NCI-H2081 treated with DMSO at 0.1 percent for 48 hours (cell line): ENCODE measurements around the gene SPESP1.
"Not testable (repeated sequence)": the region's sequence is repeated elsewhere in the genome, so short reads cannot be mapped to it uniquely, and the experiment has no call there.

Source experiments
- DNase-seq: peaks from one replicate; lab custom pipeline; 2025; lab: John Stamatoyannopoulos, UW

Gene SPESP1

DNA sequence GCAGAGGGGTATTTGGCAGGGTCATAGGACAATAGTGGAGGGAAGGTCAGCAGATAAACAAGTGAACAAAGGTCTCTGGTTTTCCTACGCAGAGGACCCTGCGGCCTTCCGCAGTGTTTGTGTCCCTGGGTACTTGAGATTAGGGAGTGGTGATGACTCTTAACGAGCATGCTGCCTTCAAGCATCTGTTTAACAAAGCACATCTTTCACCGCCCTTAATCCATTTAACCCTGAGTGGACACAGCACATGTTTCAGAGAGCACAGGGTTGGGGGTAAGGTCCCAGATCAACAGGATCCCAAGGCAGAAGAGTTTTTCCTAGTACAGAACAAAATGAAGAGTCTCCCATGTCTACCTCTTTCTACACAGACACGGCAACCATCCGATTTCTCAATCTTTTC is 33.4 kb downstream of the SPESP1 start:
- DNase-seq = not testable (repeated sequence)

DNA sequence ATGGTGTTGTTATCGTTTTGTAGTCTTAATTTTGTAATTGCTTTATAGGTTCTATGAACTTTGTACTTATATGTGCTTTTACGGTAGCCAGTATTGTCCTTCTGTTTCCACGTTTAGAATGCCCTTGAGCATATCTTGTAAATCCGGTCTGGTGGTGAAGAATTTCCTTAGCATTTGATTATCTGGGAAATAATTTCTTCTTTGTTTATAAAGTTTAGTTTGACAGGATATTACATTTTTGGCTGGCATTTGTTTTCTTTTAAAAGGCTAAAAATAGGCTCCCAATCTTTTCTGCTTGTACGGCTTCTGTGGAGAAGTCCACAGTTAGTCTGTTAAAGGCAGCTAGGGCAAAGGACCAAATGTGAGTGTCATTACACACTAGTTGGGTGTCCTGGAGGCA is 36.7 kb downstream of the SPESP1 start:
- no peak for DNase-seq

DNA sequence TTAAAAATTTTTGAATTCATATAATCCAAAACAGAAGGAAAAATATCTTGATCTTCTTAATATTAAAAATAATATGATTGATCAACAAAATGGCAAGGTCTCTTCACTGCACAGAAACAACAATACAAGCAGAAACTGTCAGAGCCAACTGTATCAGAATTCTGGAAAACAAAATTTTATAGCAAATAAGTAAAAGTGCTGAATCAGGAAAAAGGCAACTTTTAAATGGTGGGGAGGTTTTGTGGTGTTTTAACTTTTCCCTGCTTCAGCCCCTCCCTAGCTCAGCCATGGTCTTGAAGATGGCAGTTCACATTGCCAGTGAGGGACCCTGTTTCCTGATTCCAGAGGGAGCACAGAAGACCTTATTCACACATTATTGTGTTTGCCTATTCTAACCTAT is 37.6 kb downstream of the SPESP1 start:
- no peak for DNase-seq

DNA sequence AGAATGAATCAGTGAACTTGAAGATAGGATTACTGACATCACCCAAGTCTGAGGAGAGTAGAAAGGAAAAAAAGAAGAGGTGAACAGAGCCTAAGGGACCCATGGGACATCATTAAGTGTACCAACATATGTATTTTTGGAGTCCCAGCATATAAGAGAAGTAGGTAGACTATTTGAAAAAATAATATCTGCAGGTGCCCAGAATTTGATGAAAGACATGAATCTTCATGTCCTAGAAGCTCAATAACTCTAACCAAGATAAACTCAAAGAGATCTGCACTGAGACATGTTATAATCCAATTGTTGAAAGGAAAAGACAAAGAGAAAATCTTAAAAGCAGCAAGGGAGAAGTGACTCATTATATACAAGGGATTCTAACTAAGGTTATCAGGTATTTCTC is 39.0 kb downstream of the SPESP1 start:
- DNase-seq = no peak

DNA sequence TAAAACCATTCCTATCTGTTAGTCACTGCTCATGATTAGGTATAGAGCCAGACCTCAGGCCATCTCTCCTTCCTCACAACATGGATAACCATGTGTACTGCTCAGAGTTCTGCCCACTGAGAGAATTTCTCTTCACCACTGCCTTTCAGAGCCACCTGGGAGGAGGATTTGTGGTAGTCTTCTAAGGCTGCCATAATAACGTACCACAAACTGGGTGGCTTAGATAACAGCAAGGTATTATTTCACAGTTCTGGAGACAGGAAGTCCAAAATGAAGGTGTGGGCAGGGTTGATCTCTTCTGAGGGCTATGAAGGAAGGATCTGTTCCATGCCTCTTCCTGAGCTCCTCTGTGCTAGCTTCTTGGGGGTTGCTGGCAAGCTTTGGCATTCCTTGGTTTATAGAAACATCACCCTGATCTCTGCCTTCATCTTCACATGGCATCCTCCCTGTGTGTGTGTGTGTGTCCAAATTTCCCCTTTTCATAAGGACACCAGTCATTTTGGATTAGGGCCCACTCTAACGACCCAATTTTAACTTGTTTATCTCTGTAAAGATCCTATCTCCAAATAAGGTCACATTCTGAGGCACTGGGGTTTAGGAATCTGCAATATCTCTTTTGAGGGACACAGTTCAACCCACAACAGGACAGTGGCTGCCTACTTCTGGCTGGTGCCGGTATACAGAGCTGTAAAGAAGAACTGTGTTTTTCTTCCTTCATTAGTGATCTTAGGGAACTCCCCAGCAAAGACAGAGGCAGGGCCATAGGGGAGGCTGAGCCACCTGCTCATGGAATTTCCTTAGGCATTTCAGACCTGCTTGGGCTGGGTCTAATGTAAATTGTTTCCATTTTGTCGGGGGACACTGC is 42.1 kb downstream of the SPESP1 start:
- no peak for DNase-seq

DNA sequence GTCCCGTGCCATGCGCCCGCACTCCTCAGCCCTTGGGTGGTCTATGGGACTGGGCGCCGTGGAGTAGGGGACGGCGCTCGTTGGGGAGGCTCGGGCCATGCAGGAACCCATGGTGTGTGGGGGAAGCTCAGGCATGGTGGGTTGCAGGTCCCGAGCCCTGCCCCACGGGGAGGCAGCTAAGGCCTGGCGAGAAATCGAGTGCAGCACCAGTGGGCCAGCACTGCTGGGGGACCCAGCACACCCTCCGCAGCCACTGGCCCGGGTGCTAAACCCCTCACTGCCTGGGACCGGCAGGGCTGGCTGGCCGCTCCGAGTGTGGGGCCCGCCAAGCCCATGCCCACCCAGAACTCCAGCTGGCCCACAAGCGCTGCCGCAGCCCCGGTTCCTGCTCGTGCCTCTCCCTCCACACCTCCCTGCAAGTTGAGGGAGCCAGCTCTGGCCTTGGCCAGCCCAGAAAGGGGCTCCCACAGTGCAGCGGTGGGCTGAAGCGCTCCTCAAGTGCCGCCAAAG is 45.4 kb downstream of the SPESP1 start:
- not testable (repeated sequence) for DNase-seq

DNA sequence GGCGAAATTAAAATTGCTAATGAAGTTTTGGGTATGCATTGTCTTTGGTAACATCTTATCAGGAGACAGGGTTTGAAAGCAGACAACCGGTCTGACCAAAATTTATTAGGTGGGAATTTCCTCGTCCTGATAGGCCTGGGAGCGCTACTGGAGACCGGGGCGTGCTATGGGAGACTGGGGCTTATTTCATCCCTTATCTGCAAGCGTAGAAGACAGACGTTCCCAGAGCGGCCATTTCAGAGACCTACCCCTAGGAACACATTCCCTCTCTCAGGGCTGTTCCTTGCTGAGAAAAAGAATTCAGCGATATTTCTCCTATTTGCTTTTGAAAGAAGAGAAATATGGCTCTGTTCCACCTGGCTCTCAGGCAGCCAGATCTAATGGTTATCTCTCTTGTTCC is 47.1 kb downstream of the SPESP1 start:
- DNase-seq = not testable (repeated sequence)

DNA sequence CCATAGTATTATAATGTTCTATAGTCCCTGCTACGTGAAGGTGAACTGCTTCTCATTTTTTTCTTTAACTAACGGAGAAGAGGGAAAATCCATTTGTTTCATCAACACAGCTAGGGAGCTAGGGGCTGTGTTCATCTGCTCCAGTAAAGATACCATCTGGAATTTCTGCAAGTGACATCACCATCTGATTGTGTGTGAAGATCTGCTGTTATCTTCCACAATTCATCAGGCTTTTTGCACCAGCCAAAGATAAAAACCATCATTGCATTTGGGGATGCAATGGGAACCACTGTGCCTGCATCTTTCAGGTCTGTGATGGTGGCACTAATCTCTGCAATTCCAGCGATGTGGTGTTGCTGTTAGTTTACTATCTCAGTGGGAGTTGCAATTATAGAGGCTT is 48.7 kb downstream of the SPESP1 start:
- no peak for DNase-seq

DNA sequence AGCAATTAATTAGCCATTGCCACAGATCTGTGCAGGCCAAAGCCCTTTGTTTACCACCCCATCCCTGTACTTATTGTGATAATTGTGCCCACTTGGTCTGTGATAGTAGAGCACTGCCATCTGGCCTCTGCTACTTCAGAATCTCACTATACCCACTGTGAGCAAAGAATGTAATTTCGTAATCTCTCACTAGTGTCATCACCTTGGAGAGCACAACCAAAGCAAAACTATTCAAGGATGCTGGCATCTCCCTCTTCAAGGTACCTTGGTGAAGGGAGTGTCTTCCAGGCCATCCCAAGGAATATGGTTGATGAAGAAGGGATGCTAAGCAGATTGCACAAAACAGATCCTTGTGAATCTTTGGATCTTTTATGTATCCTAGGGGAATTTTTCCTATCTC is 49.5 kb downstream of the SPESP1 start:
- no peak for DNase-seq

DNA sequence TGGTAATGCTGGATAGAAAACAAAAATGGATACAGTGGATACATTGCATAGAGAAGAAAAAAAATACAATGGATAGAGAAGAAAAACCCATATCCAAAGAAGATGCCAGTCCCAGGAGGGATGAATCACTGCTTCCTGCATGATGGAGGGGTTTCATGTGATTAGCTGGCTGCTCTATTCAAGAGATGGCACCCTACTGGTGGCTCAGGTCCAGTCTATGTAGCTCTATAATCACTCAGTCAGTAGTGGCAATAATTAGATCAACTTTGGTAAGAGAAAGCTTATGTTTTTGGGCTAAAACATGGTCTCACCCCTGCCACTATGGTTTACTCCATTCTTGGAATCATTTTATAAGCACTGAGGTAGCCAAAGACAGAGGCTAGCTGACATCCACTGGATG is 50.5 kb downstream of the SPESP1 start:
- DNase-seq = no peak

DNA sequence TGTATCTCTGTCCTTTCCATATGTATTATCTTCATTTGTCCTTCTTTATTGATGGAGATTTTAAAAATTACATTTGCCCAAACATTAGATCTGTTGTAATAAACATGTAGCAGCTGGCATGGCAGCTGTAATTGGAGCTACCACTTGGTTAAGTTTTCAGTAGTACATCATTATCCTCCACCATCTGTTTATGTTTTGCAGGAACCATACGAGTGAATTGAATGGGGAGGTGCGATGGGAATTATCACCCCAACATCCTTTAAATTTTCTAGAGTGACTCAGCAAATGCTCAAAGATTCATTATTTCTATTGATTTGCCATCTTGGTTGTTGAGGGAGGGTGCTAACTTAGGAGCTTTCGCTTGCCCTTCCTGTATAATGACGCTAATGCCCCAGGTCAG is 51.6 kb downstream of the SPESP1 start:
- no peak for DNase-seq

DNA sequence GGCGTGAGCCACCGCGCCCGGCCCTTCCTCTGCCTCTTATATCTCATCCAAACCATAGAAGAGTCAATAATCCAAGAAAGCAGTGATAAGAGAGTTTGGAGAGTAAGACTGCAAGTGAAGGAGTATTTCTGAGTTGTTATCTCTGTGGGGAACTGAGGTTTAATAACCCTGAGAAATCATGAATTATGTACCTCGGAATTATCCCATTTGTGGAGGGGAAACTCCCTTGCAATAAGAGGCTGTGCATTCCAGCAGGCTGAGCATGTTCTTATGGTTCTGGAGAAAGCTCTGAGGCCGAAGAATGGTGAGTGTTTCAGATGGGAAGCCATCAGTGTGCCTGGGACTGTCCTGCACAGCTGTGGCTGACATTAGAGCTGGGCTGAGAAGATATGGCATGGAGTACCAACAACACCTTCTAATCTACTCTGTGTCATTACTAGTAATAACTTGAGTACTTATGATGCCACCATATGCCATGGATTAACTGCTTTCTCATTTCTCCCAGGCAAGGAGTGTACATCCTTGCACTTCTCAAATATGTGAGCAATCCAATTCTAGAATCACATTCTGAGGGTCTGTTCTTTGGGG is 52.7 kb downstream of the SPESP1 start:
- DNase-seq = no peak

DNA sequence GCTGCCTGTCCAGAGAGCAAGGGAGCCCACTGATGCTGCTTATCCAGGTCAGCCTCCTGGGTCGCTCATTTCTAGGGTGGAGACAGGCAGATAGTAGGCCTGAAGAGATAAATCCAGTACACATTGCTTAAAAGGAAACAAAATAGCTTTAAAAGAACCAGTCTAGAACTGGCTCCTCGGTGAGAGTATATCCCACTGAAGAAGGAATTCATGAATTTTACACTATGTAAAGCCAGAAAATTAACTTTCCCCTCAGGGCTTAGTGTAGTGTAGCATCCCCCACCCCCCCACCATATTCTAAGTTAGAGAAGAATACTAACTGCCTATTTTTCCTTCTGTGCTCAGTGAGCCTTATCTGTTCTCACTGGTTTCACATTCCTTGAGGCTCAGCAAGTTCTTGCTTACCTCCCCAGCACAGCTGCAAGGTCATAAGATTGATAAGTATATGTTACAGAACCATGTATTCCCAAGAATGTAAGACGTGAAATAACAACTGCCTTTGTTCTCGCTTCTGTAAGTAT is 53.7 kb downstream of the SPESP1 start:
- no peak for DNase-seq

DNA sequence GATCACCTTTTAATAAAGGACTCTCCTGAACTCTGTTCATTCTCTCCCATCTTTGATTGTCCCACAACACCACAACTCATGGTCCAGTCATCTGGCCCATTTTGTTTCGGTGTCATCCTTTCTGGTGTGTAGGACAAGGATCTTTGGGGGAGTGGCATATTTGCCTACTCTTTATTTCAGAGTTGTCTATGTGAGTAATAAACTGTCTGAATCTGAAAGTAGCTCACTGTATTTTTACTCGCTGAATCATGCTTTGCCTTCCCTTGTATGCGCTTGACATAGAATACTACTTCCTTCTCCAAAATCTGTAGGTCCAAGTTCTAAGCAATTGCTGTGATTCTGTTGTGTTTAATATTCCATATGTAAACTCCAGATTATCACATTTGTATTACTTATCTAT is 54.3 kb downstream of the SPESP1 start:
- no peak for DNase-seq

DNA sequence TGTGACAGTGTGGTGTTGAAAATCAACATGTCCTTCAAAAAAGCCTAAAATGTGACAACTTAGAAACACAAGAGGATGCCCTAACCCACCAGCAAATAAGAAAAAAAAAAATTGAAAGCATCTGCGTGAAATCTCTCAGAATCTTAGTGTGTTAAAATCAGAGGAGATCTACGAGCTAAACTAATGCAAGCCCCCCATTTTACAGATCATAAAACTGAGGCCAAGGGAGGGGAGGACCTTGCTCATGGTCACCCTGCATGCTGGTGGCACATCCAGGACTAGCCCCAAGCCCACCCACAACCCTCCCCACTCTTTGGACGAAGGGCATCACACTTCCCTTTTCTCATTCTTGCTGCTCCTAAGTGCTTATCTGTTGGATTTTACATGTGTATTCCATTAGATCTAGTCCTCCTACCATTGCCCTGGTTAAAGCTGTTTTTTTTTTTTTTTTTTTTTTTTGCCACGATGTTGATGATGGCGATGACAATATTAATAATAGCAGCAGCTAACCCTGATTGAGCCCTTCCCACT is 55.1 kb downstream of the SPESP1 start:
- DNase-seq = no peak

DNA sequence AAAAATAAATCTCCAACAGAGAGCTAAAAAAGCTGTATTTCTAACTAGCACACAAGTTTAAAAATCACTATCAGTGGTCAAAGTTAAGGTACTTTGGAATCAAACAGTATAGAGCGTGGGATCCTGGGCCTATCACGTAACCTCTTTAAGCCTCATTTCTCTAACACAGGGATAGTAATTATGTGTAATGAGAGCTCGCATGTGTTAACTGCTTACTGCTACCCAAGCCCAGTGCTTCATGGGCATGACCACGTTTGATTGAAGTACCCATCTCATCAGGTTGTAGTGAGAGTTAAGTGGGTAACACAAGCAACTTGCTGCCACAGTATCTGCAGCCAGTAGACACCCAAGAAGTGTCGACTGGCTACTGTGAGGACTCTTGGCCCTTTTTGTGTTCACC is 56.0 kb downstream of the SPESP1 start:
- DNase-seq = no peak

DNA sequence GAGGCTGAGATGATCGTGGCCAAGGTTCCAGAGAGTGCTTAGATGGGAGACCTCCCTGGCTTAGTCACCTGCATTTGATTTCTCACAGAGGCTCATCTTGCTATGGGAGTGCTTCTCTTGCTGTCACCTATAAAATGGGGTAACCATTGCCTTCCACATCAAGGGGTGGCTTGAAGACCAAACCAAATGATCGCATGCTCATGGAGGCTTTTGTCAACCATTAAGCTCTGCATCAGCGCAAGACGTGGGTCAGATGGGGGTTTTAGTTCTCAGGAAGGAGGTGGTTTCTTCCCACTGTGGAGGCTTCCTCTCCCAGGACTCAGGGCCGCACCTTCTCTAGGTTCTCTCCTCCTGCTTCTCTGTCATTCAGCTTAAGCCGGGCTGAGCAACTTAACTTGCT is 56.8 kb downstream of the SPESP1 start:
- no peak for DNase-seq

DNA sequence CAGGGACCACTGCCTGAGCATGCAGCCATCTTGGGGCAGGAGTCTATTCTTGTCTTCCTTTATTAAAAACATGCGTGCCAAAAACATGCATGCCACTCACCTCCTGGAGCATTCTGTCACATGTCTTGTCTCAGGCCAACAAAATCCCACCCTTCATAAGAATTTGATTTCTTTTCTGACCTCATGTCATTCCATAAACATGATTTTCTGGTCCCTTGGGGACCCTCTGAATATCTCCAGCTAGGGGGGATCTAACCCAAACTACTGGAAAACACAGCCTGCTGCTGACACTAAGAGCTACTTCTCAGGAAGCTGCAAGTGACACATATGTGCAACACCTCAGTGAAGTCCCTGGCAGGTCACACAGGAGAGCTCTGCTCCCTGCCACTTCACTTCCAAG is 57.4 kb downstream of the SPESP1 start:
- DNase-seq = no peak

DNA sequence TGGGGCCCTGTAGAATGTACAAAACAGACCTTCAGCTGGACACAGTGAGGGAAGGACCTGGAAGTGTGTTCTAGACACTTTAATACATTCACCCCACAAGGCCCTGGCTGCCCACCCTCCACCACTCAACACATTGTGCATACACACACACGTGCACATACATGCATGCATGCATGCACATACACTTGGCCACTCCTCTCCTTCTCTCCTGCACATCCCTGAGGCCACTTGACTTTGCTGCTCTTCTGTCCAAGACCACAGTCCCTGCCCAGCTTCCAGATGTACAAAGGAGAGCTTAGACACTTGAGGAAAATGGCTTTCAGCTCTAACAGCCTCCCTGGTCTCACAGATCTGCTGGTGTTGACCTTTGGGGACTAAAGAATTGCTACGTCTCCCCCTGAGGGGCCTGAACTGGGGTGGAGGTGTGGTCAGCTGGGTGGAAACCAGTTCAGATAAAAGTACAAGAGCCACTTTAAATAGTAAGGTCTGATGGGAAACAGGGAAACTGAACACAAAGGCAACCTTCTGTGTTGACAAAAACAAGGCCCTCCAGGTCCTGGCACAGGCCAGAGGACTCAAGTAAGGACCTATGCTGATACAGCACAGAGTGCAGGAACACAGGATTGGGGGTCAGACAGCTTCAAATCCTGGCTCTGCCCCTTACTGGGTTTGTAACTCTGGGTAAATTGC is 59.4 kb downstream of the SPESP1 start:
- no peak for DNase-seq

DNA sequence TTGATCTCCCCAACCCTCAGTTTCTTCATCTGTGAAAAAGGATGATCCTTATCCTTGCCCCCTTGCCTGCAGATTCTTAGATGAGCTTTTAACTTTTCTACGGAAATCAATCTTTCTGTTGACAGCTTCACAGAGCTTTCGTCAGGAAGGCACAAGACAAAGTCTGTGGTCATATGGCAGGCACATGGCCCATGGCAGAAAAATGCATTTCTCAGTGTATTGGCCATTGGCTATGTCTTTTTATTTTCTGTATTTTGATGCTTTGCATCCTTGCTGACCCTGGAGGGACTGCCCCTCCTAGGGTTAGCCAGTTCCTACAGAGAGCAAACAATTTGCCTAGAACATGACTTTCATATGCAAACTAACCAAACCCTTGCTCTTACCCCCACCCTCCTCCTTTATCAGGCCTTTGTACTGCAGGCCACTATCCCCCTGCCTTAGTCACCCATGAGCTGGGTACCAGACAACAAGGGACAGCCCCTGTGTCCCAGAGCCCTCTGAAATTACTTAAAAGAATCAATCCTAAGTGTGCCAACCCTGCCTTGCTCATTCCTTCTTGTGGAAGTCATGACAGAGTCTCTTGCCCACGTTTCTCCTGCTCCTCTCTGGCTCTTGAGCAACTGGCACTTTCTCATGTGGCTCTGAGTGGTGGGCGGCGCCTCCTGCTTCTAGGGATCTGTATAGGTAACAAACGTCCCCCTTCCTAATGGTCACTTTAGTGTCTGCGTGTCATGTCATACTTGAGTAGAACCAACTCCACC is 60.1 kb downstream of the SPESP1 start:
- DNase-seq = no peak

DNA sequence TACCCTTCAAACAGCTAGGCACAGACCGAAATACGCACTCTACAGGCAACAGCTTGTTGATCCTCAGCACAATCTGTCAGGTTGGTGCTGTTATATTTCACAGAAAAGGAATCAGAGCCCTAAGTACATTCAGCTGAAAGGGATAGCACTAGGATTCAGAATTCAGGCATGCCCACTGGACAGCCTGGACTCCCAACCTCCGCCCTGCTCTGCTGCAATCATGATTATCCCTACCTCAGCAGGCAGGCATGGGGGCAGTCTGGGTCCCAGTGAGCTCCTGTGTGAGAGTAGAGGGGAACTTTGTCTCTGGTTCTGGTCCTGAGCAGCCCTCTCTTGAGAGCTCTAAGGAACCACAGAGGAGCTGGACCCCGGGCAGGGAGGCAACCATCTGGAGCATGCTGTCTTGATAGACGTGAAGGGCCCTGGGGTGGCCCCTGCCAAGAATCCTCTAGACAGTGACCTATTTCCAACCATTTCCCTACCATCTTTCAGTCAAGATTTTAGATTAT is 60.7 kb downstream of the SPESP1 start:
- no peak for DNase-seq

DNA sequence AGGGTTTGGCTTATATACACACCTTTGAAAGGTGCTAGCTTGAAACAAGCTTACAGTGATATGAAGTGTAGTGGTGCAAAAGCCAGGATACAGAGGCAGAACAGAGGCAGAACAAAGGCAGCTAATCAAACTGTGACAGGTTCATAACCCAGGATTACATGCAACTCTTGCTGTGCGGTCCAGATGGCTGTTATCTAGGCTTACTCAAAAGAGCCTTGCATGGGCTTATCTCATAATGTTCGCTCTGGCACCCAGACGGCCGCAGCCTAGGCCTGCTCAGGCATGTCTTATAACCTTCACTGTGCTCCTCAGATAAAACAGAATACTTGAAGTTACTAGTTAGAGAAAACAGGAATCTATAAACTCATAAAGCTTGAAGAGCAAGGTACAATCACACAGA is 61.4 kb downstream of the SPESP1 start:
- DNase-seq = no peak
